ENCODE measurements around the gene POLE.
"Not testable (repeated sequence)": the region's sequence is repeated elsewhere in the genome, so short reads cannot be mapped to it uniquely, and the experiment has no call there.

Gene POLE

DNA sequence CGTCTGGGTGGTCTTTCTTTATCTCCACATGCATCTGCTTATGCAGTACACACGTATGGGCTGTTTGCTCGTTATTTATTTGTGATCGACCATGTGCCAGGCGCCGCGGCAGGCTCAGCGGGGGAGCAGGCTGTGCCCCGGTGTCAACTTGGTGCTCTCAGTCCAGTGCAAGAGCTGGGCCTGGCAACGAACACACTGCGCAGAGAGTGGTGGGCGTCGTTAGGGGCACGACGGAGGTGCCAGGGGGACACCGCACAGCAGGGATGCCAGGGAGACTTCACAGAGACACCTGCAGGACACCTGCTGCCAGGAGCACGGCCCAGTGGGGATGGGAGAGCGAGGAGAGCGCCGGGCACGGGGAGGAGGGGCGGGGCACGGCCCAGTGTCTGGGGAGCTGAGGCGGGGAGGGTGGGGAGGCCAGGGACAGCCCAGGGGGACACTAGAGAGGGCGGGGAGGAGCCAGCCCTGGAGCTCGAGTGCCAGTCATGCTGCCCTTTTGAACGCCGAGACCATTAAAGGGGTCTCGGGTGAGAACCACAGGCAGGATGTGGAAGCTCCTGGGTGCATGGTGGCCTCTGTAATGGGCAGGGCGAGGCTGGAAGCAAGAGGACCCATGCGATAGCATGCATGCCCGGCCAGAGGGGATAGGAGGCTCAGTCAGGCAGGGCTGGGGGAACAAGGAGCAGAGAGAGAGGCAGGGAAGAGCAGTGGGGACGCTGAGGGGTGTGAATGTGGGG lies 76.1 kb downstream of the POLE start:
- no peak for DNase-seq

DNA sequence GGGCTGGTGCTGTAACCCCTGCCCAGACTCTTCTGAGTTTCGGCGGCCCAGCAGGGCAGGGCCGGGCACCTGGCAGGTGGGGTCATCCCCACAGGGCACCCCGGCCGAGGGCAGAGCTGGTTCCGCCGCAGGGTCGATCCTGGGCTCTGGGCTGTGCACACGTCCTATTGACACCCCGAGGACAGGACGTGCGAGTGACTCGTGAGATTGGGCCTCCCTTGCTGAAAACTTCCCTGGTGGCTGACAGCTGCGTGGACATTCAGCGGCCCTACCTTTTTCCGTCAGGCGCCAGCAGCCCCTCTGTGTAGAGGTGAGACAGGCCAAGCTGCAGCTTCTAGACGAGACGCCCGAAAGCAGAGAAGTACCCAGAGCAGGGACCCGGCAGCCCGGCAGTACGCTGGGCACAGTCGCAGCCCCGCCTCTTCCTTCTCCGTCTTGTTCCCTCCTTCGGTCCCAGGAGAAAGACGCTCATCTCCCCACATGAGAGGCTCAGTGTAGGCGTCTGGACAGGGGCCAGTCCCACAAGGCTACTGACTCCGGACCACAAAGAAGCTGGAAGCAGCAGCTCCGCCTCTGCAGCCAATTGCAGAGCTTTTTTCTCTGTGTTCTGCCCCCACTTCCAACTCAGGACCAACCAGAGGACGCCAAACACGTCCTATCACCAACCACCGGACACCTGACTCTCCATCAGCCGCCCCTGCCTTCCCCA lies 76.9 kb downstream of the POLE start, which contains the start of gene LRCOL1:
Gene LRCOL1, minus strand, starts transcription at position 532 of the 709 bp plus-strand sequence. CDS start 4,331 bp downstream, outside the sequence.
- DNase-seq: no peak

DNA sequence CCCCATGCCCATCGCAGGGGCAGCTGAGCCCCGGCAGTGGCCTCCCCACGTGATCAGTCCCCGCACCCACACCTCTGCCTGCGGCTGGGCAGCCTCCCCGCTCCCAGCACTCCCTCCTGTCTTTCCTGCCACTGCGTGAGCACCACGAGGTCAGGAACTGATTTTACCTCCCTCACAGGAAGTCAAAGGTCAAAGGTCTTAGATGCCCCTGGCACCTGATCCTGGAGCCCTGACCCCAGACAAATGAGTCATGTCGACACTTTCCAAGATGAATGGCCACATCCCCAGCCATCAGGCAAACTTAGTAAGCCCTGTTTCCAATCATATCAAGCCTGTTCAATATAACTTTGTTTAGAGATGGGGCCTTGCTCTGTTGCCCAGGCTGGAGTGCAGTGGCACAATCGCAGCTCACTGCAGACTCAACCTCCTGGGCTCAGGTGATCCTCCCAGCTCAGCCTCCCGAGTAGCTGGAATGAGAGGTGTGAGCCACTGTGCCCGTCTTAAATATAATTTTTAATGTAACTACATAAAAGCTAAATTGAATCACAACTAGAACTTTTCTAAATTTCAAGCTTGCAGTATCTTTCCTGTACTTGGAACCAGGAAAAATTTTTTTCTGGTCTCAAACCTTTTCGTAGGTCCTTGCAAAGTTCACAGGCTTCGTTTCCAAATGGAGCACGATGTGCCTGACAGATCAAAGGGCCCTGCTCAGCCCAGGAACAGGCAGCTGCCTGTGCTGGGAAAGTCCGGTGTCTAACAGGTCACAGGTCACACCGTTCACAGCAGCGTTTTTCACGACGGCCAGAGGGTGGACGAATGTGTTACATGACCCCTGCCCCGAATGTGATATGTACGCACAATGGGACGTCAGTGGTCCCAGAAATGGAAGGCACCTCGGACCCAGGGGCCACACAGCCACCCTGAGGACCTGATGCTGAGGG lies 78.6 kb downstream of the POLE start:
- no peak for DNase-seq

DNA sequence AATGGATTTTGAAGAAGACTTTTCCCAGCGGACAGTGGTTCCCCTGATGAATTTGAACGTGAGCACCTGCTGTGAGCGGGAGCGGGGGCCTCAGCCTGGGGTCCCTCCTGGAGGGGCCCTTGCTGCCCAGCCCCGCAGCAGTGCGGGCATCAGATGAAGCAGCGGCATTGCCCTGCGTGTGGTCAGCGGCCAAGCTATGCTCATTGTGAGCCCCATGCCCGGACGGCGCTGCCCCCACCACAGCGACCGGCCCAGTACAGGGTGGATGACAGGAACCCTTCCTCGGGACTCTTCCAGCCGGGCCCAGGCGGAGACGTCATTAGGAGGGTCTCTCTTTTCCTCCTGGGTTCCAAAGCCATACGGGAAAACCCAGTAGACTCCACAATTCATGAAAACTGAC lies 80.2 kb downstream of the POLE start:
- no peak for DNase-seq

DNA sequence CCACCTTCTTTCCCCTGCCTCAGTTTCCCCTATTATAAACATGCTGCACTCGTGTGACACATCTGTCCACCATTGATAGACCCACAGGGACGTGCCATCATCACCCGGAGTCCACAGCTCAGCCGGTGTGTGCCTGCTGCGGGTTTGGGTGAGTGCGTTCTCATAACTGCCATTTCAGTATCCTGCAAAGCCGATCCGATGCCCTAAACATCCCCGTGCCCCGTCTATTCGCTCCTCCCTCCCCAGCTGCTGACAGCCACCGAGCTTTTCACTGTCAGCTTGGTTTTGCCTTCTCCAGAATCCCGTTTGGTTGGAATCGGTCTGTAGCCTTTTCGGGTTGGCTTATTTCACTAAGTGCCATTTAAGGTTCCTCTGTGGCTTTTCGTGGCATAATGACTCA lies 80.7 kb downstream of the POLE start:
- DNase-seq: no peak

DNA sequence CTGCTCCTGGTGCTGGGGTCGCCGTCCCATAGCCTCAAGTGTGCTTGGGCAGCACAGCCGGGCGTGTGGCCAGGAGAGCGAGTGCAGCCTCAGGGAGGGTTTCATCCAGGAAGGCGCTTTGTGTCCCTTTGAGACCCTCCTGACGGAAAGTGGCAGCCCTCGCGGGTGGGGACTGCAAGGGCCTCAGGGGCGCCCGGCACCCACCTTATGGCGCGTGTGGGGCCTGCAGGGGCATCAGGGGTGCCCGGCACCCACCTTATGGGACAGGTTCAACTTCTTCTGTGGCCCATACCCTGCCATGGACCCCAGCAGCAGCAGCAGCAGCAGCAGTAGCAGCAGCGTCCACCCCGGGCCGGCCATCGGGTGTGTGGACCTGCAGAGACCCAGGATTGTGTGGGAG lies 81.2 kb downstream of the POLE start:
- DNase-seq: no peak

DNA sequence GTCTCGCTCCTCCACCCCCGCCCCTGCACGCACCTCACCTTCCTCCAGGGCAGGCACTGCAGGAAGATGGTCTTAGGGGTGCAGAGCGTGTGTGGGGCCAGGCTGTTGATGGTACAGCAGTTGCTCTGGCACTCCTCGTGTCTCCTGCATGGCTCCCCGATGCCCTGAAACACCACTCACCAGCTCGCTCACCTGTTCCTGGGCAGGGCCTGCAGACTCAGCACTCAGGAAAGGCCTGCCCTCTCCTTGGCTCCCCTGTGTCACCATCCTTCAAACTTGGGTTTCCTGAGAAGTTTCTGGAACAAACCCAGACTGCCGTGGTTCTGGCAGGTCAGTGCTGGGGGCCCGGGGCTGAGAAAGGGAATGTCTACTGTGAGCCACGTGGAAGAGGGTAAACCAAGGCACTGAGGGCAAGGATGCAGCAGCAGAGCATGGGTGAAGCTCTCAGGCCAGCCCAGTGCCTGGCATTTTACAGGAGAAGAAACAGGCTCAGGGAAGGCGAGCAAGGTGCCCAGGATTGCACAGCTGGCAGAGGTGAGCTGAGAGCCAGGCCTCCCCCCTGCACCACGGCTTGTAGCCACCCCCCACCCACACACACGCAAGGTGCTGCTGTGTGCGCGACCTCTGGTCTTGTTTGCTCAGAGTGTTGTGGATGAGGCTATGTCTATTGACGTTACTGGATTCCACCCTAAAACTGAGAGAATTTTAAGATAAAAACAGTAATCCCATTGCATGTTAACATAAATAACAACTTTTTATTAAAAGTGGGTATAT lies 82.3 kb downstream of the POLE start:
- no peak for DNase-seq

DNA sequence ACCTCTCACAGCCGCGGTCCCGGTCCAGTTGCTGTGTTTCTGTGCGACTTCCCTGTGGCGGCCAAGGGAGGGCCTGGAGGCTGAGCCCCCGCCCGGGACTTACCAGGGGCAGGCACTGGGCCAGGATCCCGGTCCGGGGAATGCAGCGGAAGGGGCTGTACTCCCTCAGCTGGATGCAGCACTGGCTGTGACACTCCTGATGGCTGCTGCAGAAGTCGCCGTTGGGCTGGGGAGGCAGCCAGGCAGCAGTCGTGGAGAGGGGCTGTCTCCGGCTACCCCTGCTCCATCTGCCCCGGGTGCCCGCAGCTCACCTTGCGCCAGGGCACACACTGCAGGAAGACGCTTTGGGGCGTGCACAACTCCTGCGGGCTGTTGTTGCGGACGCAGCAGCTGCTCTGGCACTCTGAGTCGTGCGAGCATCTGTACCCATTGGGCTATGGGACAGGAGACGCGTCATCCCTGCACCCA lies 83.0 kb downstream of the POLE start:
- DNase-seq: no peak

DNA sequence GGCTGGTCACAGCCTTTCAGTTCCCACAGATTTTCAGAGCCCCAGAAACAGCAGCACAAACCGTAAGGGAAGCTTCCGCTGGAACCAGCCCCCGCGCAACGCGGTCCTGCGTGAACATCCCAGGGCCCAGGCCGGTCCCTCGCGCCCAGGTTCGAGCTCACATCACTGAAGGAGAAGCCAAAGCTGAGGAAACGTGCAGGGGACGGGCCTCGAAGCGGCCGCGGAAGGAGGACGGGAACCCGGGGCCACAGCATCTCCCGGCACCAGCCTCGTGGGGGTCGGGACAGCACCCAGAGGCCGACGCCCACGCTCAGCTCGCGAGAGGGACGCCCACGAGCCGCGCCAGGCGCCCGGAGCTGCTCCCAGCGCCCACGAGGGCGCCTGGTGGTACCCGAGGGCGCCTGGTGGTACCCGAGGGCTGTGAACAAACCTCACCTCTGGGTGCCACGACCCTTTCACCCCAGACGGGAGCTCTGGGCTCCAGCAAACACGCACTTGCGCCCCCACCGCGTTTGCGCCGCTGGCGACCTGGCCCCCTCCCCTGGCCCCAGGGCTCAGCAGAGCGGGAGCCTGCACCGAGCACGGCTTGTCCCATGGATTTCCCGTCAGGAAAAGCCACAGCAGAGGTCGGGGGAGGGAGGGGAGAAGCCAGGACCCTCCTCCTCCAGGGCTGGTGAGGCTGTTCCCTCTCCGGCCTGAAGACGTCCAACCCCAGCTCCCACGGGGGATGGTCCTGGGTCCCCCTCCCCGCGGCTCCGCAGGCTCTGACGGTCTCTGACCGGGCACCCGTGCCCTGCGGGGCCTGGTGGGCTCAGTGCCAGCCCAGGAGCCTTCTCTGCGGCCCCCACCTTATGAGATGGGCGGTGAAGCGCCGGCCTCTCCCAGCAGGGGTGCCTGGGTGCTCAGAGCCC lies 83.6 kb downstream of the POLE start:
- no peak for DNase-seq

DNA sequence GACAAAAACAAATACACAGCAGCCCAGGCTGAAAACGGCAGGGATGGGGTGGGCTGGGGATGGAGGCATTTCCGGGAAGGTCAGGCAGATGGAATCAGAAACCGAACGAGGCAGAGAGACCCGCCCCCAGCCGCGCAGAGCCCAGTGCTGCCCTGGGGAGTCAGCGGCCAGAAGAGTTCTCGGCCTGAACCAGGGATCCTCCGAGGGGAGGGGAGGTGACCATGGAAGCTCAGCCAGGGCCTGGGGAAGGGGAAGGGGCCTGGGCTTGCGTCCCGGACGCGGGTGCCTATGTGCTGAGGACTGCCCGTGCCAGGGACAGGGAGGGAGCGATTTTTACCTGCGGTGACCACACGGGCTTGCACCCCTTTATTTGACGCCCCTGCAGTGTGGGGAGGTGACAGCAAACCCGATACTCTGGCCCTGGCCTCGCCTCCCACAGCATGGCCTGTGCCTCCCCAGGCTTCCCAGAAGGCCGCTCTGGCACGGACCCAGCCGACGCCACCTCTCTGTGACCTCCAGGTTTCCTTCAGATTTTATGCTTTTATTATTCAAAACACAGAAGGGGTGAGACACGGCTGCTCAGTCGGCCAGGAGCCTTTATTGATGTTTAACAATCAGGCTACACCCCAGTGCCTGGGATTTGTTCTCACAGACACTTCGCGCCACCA lies 84.4 kb downstream of the POLE start:
- DNase-seq: no peak

DNA sequence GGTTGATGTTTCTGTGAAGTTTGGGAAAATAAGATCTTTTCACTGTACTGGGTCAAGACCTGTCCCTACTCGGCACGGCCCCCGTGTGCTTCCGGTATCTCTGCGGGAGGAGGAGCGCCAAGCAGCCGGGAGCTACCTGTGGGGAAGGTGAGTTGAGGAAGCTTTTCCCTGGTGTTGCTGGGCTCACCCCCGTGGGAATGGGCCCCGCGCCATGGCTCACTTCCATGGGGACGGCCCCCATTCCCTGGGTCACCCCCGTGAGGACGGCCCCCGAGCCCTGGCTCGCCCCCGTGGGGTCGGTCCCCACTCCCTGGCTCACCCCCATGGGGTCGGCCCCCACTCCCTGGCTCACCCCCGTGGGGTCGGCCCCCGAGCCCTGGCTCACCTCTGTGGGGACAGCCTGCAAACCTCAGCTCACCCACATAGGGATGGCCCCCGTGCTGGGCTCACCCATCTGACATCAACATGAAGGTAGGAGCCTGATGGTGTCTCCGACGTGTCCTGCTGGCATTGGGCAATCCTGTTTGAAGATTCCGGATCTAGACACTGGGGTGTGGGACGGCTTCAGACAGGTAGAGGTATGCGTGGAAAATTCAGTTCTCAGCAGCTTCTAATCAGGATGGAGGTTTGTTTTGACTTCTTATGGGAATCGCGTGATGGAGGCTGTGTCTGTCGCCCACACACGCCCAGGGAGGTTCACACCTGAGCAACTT lies 85.8 kb downstream of the POLE start:
- no peak for DNase-seq

DNA sequence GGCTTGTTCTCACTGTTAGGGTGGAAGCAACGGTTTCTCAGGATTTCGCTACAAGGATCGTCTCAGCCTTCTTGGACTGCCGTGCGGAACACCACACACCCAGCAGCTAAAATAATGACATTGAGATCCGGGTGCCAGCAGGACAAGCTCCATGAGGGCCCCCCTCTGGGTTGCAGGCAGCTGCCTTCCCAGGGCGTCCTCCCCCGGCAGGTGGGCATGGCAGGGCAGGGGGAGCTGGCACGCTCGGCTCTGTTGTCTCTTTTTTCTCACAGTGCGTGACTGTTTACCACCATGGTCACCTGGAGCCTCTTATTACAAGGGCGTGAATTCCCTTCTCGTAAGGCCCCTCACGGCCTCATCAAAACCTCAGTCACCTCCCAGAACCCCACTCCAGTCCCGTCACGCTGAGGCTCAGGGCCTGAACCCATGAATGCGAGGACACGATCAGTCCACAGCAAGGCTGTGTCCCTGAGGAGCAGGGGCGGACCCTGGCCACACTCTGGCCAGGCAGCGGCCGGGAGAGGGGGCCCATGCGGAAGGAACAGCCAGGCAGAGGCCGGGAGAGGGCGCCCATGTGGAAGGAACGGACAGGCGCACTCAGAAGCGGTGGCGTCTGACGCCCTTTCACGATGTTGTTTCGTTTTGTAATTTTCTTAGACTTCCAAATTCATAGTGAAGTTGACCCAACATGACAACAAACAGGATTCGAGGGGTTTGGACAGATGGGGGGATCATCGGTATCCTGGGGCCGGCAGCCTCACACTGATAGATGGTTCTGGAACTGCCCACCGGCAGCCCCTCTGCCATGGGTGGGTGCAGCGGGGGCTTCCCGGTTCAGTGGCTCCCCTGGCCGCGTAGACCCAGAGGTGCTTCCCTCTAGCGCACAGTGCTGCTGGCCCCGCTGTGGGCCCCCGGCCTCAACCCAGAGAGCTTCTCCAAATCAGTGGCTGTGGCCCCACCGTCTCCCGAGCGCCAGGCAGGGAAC lies 86.8 kb downstream of the POLE start:
- DNase-seq: no peak

DNA sequence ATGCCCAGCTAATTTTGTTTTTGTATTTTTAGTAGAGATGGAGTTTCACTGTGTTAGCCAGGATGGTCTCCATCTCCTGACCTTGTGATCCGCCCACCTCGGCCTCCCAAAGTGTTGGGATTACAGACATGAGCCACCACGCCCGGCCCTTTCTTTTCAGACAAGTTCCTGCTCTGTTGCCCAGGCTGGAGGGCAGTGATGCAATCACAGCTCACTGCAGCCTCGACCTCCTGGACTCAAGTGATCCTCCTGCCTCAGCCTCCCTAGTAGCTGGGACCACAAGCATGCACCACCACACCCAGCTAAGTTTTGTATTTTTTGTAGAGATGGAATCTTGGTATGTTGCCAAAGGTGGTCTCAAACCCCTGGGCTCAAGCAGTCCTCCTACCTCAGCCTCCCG lies 87.6 kb downstream of the POLE start:
- DNase-seq: not testable (repeated sequence)

DNA sequence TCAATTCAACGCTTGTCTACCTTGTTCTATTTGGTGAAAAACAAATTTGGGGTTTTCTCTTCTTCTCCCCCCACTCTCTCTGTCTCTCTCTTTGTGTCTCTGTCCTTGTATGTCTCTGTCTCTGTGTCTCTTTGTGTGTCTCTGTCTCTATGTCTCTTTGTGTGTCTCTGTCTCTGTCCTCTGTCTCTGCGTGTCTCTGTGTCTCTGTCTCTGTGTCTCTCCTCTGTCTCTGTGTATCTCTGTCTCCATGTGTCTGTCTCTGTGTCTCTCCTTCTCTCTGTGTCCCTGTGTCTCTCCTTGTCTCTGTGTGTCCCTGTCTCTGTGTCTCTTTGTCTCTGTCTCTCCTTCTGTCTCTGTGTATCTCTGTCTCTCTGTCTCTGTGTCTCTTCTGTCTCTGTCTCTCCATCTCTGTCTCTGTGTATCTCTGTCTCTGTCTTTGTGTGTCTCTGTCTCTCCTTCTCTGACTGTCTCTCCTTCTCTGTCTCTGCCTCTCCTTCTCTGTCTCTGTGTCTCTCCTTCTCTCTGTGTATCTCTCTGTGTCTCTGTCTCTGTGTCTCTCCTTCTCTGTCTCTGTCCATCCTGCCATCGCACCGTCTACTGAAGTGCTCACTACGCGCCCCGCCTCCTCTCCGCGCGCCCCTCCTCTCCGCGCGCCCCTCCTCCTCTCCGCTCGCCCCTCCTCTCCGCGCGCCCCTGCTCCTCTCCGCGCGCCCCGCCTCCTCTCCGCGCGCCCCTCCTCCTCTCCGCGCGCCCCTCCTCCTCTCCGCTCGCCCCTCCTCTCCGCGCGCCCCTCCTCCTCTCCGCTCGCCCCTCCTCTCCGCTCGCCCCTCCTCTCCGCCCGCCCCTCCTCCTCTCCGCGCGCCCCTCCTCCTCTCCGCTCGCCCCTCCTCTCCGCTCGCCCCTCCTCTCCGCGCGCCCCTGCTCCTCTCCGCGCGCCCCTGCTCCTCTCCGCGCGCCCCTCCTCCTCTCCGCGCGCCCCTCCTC lies 89.5 kb downstream of the POLE start:
- DNase-seq: no peak

DNA sequence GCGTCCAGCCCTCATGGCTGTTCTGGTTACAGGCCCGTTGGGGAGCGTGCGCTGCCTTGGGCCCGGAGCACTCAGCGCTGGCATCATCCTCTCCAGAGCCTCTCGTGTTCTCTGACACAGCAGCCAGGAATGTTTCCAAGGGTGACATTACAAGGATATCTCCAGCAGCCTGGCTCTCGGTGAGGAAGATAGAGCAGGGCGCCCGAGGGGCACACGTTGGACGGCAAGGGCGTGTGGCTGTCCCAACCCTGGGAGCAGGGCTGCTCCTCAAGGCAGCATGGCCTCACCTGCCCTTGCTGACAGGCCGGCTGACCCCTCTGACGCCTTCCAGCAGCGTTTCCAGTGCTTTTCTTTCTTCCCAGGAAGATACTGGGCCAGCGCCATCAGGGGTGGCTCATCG lies 91.1 kb downstream of the POLE start:
- DNase-seq: no peak

DNA sequence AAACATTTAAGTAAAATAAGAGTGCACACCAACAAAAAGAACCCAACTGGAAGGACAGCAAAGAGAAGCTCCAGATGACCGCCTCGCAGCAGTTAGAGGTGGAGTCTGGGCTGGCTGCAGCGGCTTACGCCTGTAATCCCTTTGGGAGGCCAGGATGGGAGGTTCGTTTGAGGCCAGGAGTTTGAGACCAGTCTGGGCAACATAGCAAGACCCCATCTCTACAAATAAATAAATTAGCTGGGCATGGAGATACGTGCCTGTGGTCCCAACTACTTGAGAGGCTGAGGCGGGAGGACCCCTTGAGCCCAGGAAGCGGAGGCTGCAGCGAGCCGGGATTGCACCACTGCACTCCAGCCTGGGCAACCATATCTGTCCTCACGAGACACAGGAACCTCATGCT lies 92.0 kb downstream of the POLE start:
- no peak for DNase-seq

DNA sequence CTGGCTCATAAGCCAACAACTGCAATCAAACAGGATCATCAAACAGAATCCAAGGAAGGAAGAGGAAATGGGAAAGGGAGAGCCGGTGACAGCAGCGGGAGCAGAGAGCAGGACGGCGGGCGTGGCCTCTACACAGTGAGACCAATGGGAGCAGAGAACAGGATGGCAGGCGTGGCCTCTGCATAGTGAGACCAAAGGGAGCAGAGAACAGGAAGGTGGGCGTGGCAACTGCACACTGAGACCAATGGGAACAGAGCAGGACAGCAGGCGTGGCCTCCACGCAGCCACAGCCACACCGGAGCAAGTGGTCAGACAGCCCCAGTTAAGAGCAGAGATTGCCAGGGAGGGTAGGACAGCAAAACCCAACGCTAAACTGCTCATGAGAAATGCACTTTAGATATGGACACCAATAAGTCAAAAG lies 93.2 kb downstream of the POLE start:
- DNase-seq: peak; percentile 82

DNA sequence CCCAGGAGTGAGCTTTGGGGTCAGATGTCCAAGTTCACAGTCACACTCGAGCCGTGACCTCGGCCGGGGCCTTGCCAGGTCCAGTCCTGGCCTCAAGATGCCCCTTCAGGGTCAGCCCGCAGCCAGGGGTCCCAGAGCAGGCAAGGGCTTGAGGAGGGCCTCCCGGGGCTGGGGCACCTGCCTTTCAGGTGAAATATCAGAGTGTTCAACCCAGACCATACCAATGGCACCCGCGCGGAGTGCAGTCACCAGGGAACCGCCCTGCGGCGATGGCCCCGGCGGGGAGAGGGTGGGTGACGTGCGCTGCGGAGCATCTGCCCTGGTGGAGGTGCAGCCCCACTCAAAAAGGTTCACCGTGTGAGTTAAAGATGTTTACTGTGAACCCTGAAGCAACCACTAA lies 93.6 kb downstream of the POLE start:
- DNase-seq: no peak
